Mucosa of stomach (tissue), 1 donor: ENCODE measurements around the gene OSBPL10.

Experiments
- H3K27me3 ChIP-seq: one replicate; pipeline ENCODE4 v1.7.0; 2013; ENCODE audit warnings: mild to moderate bottlenecking, low read length; ENCODE audit not compliant: control insufficient read depth, insufficient read depth
- H3K36me3 ChIP-seq: one replicate; pipeline ENCODE4 v1.7.0; 2013; ENCODE audit warnings: low read length; ENCODE audit not compliant: control insufficient read depth, insufficient read depth
- H3K4me1 ChIP-seq: one replicate; pipeline ENCODE4 v1.7.0; 2013; ENCODE audit warnings: mild to moderate bottlenecking, low read length; ENCODE audit not compliant: control insufficient read depth, insufficient read depth
- H3K4me3 ChIP-seq: one replicate; pipeline ENCODE4 v1.7.0; 2013; ENCODE audit warnings: low read length
- H3K9ac ChIP-seq: one replicate; pipeline ENCODE4 v1.7.0; 2013; ENCODE audit warnings: mild to moderate bottlenecking, low read length, moderate library complexity
- H3K9me3 ChIP-seq: one replicate; pipeline ENCODE4 v1.7.0; 2013; ENCODE audit warnings: mild to moderate bottlenecking, low read length, moderate library complexity; ENCODE audit not compliant: control insufficient read depth
- donor health status: Pancreatic carcinoma.

The OSBPL10 gene

GRCh38 chr3:31984321-31984720 lies 3.3 kb upstream of the OSBPL10 start:
- Histone ChIP-seq H3K36me3 (no peaks in the 10 kb centered on the region), H3K9ac (no peak overlapping the region), H3K4me3 (no peak overlapping the region), H3K9me3 (no peaks in the 10 kb centered on the region), H3K4me1 (peaks cover 11% of the 10 kb centered on the region), H3K27me3 (no peaks in the 10 kb centered on the region)

- Histone ChIP-seq H3K36me3 (no peaks in the 10 kb centered on the region), H3K9me3 (no peaks in the 10 kb centered on the region), H3K9ac (peak overlapping the region; percentile 82), H3K4me1 (peaks cover 14% of the 10 kb centered on the region), H3K4me3 (peak overlapping the region; percentile 62), H3K27me3 (no peaks in the 10 kb centered on the region)
Measured at GRCh38 chr3:31980530-31981205, 394 bp downstream of the OSBPL10 start.

- H3K4me3 ChIP-seq = no peak overlapping the region
- peaks cover 14% of the 10 kb centered on the region for H3K4me1 ChIP-seq
Measured at GRCh38 chr3:31979001-31979697, 1.9 kb downstream of the OSBPL10 start.

GRCh38 chr3:31978553-31978952 lies 2.5 kb downstream of the OSBPL10 start:
- Histone ChIP-seq H3K27me3 (no peaks in the 10 kb centered on the region), H3K9me3 (no peaks in the 10 kb centered on the region), H3K9ac (no peak overlapping the region), H3K4me3 (no peak overlapping the region), H3K4me1 (peaks cover 14% of the 10 kb centered on the region), H3K36me3 (no peaks in the 10 kb centered on the region)

More at GRCh38 chr3:31979001-31979697, 1.9 kb downstream of the OSBPL10 start:
- H3K9ac ChIP-seq = no peak overlapping the region
- no peaks in the 10 kb centered on the region for H3K36me3 ChIP-seq
- H3K9me3 ChIP-seq = no peaks in the 10 kb centered on the region
- H3K27me3 ChIP-seq = no peaks in the 10 kb centered on the region

GRCh38 chr3:31977736-31978135 lies 3.3 kb downstream of the OSBPL10 start:
- no peaks in the 10 kb centered on the region for H3K27me3 ChIP-seq

GRCh38 chr3:31976302-31976701 lies 4.8 kb downstream of the OSBPL10 start:
- no peak overlapping the region for H3K4me3 ChIP-seq
- peaks cover 12% of the 10 kb centered on the region for H3K4me1 ChIP-seq
- H3K9me3 ChIP-seq = no peaks in the 10 kb centered on the region
- no peaks in the 10 kb centered on the region for H3K27me3 ChIP-seq
- no peaks in the 10 kb centered on the region for H3K36me3 ChIP-seq
- no peak overlapping the region for H3K9ac ChIP-seq

More at GRCh38 chr3:31977736-31978135, 3.3 kb downstream of the OSBPL10 start:
- Histone ChIP-seq H3K9ac (no peak overlapping the region), H3K4me3 (no peak overlapping the region), H3K9me3 (no peaks in the 10 kb centered on the region), H3K36me3 (no peaks in the 10 kb centered on the region), H3K4me1 (peaks cover 19% of the 10 kb centered on the region)

- no peak overlapping the region for H3K9ac ChIP-seq
- no peaks in the 10 kb centered on the region for H3K27me3 ChIP-seq
- no peak overlapping the region for H3K4me3 ChIP-seq
- H3K4me1 ChIP-seq = peaks cover 12% of the 10 kb centered on the region
- no peaks in the 10 kb centered on the region for H3K36me3 ChIP-seq
- no peaks in the 10 kb centered on the region for H3K9me3 ChIP-seq
Measured at GRCh38 chr3:31974964-31975363, 6.1 kb downstream of the OSBPL10 start.

GRCh38 chr3:31974471-31974870 lies 6.6 kb downstream of the OSBPL10 start:
- Histone ChIP-seq H3K9ac (no peak overlapping the region), H3K9me3 (no peaks in the 10 kb centered on the region), H3K27me3 (no peaks in the 10 kb centered on the region), H3K4me1 (peaks cover 10% of the 10 kb centered on the region), H3K4me3 (no peak overlapping the region), H3K36me3 (no peaks in the 10 kb centered on the region)

- no peak overlapping the region for H3K4me3 ChIP-seq
- H3K9ac ChIP-seq = no peak overlapping the region
- no peaks in the 10 kb centered on the region for H3K9me3 ChIP-seq
- no peaks in the 10 kb centered on the region for H3K27me3 ChIP-seq
- peaks cover 11% of the 10 kb centered on the region for H3K4me1 ChIP-seq
- no peaks in the 10 kb centered on the region for H3K36me3 ChIP-seq
Measured at GRCh38 chr3:31973837-31974236, 7.2 kb downstream of the OSBPL10 start.

- no peaks in the 10 kb centered on the region for H3K27me3 ChIP-seq
- H3K36me3 ChIP-seq = no peaks in the 10 kb centered on the region
- H3K9ac ChIP-seq = no peak overlapping the region
- no peak overlapping the region for H3K4me3 ChIP-seq
- no peaks in the 10 kb centered on the region for H3K9me3 ChIP-seq
- peaks cover 16% of the 10 kb centered on the region for H3K4me1 ChIP-seq
Measured at GRCh38 chr3:31973081-31973480, 8.0 kb downstream of the OSBPL10 start.

- no peak overlapping the region for H3K4me3 ChIP-seq
- H3K27me3 ChIP-seq = no peaks in the 10 kb centered on the region
- H3K4me1 ChIP-seq = peaks cover 16% of the 10 kb centered on the region
- no peak overlapping the region for H3K9ac ChIP-seq
- H3K9me3 ChIP-seq = no peaks in the 10 kb centered on the region
- H3K36me3 ChIP-seq = no peaks in the 10 kb centered on the region
Measured at GRCh38 chr3:31971607-31972006, 9.5 kb downstream of the OSBPL10 start.

GRCh38 chr3:31968927-31969418 lies 12.1 kb downstream of the OSBPL10 start:
- H3K9me3 ChIP-seq = no peaks in the 10 kb centered on the region
- H3K4me1 ChIP-seq = peaks cover 16% of the 10 kb centered on the region
- no peak overlapping the region for H3K9ac ChIP-seq
- no peaks in the 10 kb centered on the region for H3K36me3 ChIP-seq
- no peaks in the 10 kb centered on the region for H3K27me3 ChIP-seq
- no peak overlapping the region for H3K4me3 ChIP-seq
